ENCODE results near the gene SHISA7.

GRCh38 chr19:55492362-55492944 lies 49.4 kb upstream of the SHISA7 start:
- no peak for TF ChIP-seq CTCF (conservative IDR thresholded peaks at IDR 0.05; ENCODE audit: low read length)
- TF ChIP-seq EZH2phosphoT487 (IDR thresholded peaks at IDR 0.05; ENCODE audit: borderline replicate concordance) = no peak
